H1 (cell line): Measurements from ENCODE around the gene NFASC. TPM values are rescaled to one million over a fixed set of nuclear protein-coding genes. Genes with fewer than 3 reads are reported as not detected.
A peak's percentile ranks its signal among the peaks of the same experiment; 100 is the strongest.

ENCODE experiments used
- CTCF ChIA-PET: fragments of 300-600 bp; sonication (Branson Sonifier 250); formaldehyde crosslinking; loops from one replicate; lab custom pipeline; 2021; ENCODE audit not compliant: partially characterized antibody; lab: Charles Lee
- POLR2A ChIA-PET: fragments of 300-600 bp; sonication (Branson Sonifier 250); formaldehyde crosslinking; loops from one replicate; lab custom pipeline; 2021; ENCODE audit warnings: inconsistent platforms; ENCODE audit not compliant: partially characterized antibody; lab: Charles Lee
- DNase-seq, 2 experiments: peaks; one replicate each; pipeline versions ENCODE4 v3.0.0 to v3.0.0-alpha.2; 2010 to 2022; ENCODE audit warnings: low spot score in 2 of 2, low read depth in 1 of 2, mixed read lengths in 1 of 2
- FAIRE-seq: peaks from 2 replicates; lab custom pipeline; 2011; peaks lifted over from hg19 to GRCh38; lab: Jason Lieb, UNC
- H2AFZ ChIP-seq: 2 replicates; pipeline ENCODE4 v1.8.1; 2012; ENCODE audit warnings: low read length, inconsistent platforms
- H2AK5ac ChIP-seq: 2 replicates; pipeline ENCODE4 v1.6.1; 2013; ENCODE audit warnings: low read depth, low read length
- H2BK120ac ChIP-seq: replicated peaks from 2 replicates; pipeline ENCODE3; 2013; ENCODE audit warnings: low read depth, low read length, inconsistent platforms
- H2BK12ac ChIP-seq: 2 replicates; pipeline ENCODE4 v1.6.1; 2013; ENCODE audit warnings: low read depth, low read length
- H2BK15ac ChIP-seq: 2 replicates; pipeline ENCODE4 v1.6.1; 2013; ENCODE audit warnings: low read length
- H2BK20ac ChIP-seq: 2 replicates; pipeline ENCODE4 v1.6.1; 2013; ENCODE audit warnings: low read length
- H2BK5ac ChIP-seq: 2 replicates; pipeline ENCODE4 v1.6.1; 2013; ENCODE audit warnings: low read depth, low read length
- H3K14ac ChIP-seq: 2 replicates; pipeline ENCODE4 v1.6.1; 2013; ENCODE audit warnings: inconsistent platforms; ENCODE audit not compliant: insufficient read length
- H3K18ac ChIP-seq: 2 replicates; pipeline ENCODE4 v1.6.1; 2013; ENCODE audit warnings: low read length; ENCODE audit errors: extremely low read depth
- H3K23ac ChIP-seq: 2 replicates; pipeline ENCODE4 v1.6.1; 2013; ENCODE audit warnings: inconsistent platforms; ENCODE audit not compliant: insufficient read length
- H3K23me2 ChIP-seq: 2 replicates; pipeline ENCODE4 v1.6.1; 2013; ENCODE audit warnings: low read depth, low read length
- H3K27ac ChIP-seq: 2 replicates; pipeline ENCODE4 v1.6.1; 2011; ENCODE audit warnings: low read depth, low read length, inconsistent platforms
- H3K27me3 ChIP-seq, 4 experiments: replicated peaks in 1 of 4; 1 replicate in 1 of 4; 2 replicates in 3 of 4; pipeline versions ENCODE4 v1.6.1 to v1.8.1; 2011 to 2013; ENCODE audit warnings: low read length in 3 of 4, mild to moderate bottlenecking in 3 of 4, inconsistent platforms in 2 of 4, mixed read lengths in 2 of 4, moderate library complexity in 1 of 4; ENCODE audit not compliant: control insufficient read depth in 3 of 4, insufficient read depth in 3 of 4; ENCODE audit errors: extremely low read depth in 1 of 4
- H3K36me3 ChIP-seq, 4 experiments: 2 replicates each; pipeline versions ENCODE4 v1.6.1 to v1.8.1; 2011 to 2013; ENCODE audit warnings: mild to moderate bottlenecking in 4 of 4, low read length in 3 of 4, moderate library complexity in 2 of 4, control low read depth in 1 of 4, inconsistent platforms in 1 of 4; ENCODE audit not compliant: insufficient read depth in 4 of 4, control insufficient read depth in 2 of 4
- H3K4ac ChIP-seq: replicated peaks from 2 replicates; pipeline ENCODE3; 2013; ENCODE audit warnings: low read length, low read depth, mixed read lengths, inconsistent platforms; ENCODE audit not compliant: insufficient read length
- H3K4me1 ChIP-seq, 4 experiments: replicated peaks in 1 of 4; 1 replicate in 1 of 4; 2 replicates in 3 of 4; pipeline versions ENCODE4 v1.6.1 to v1.8.1; 2011 to 2013; ENCODE audit warnings: low read length in 3 of 4, inconsistent platforms in 2 of 4, mixed read lengths in 1 of 4; ENCODE audit not compliant: insufficient read depth in 4 of 4, control insufficient read depth in 3 of 4
- H3K4me2 ChIP-seq, 2 experiments: 2 replicates each; pipeline versions ENCODE4 v1.6.1 to v1.8.1; 2011 to 2013; ENCODE audit warnings: low read depth in 2 of 2, low read length in 2 of 2, control low read depth in 1 of 2, inconsistent platforms in 1 of 2, mild to moderate bottlenecking in 1 of 2; ENCODE audit not compliant: insufficient read depth in 1 of 2
- H3K4me3 ChIP-seq, 4 experiments: fragments of 200-600, 300-600 bp in 1 of 4; sonication (generic), shearing (Covaris generic), sonication (Bioruptor Twin) in 1 of 4; 2 replicates each; pipeline versions ENCODE4 v1.5.1 to v1.8.1; 2011 to 2016; ENCODE audit warnings: low read length in 4 of 4, low read depth in 3 of 4, control low read depth in 2 of 4, inconsistent platforms in 2 of 4, mild to moderate bottlenecking in 2 of 4, mixed read lengths in 1 of 4, moderate library complexity in 1 of 4; ENCODE audit not compliant: insufficient read depth in 2 of 4; ENCODE audit errors: extremely low read depth in 1 of 4
- H3K56ac ChIP-seq: replicated peaks from 2 replicates; pipeline ENCODE3; 2013; ENCODE audit warnings: low read depth, mild to moderate bottlenecking, mixed read lengths, low read length, inconsistent platforms; ENCODE audit not compliant: insufficient read length
- H3K79me1 ChIP-seq: 2 replicates; pipeline ENCODE4 v1.6.1; 2013; ENCODE audit warnings: low read depth, low read length, control low read depth
- H3K79me2 ChIP-seq, 2 experiments: 2 replicates each; pipeline versions ENCODE4 v1.6.1 to v1.8.1; 2012 to 2013; ENCODE audit warnings: low read length in 2 of 2, mild to moderate bottlenecking in 2 of 2, inconsistent platforms in 1 of 2; ENCODE audit not compliant: insufficient read depth in 2 of 2, control insufficient read depth in 1 of 2
- H3K9ac ChIP-seq, 4 experiments: replicated peaks in 1 of 4; 1 replicate in 1 of 4; 2 replicates in 3 of 4; pipeline versions ENCODE4 v1.6.1 to v1.8.1; 2011 to 2013; ENCODE audit warnings: low read depth in 3 of 4, low read length in 3 of 4, control low read depth in 2 of 4, mild to moderate bottlenecking in 2 of 4, moderate library complexity in 2 of 4, inconsistent platforms in 1 of 4; ENCODE audit errors: extremely low read depth in 1 of 4
- H3K9me3 ChIP-seq, 2 experiments: 2 replicates each; pipeline versions ENCODE4 v1.6.1 to v1.8.1; 2012 to 2013; ENCODE audit warnings: mild to moderate bottlenecking in 2 of 2, moderate library complexity in 2 of 2, control low read depth in 1 of 2, inconsistent platforms in 1 of 2, low read depth in 1 of 2, low read length in 1 of 2, mixed read lengths in 1 of 2; ENCODE audit not compliant: insufficient read depth in 2 of 2
- H4K20me1 ChIP-seq, 2 experiments: replicated peaks in 1 of 2; 2 replicates each; pipeline versions ENCODE3 to v1.8.1; 2011 to 2013; ENCODE audit warnings: inconsistent platforms in 2 of 2, low read length in 2 of 2, mild to moderate bottlenecking in 1 of 2; ENCODE audit not compliant: insufficient read depth in 2 of 2, control insufficient read depth in 1 of 2
- H4K5ac ChIP-seq: 2 replicates; pipeline ENCODE4 v1.6.1; 2013; ENCODE audit warnings: low read length, low read depth, mixed read lengths, inconsistent platforms; ENCODE audit not compliant: insufficient read length
- H4K8ac ChIP-seq: 2 replicates; pipeline ENCODE4 v1.8.0; 2013; ENCODE audit warnings: mild to moderate bottlenecking, moderate library complexity, low read length, inconsistent platforms; ENCODE audit not compliant: insufficient read depth; ENCODE audit errors: extremely low read depth
- H4K91ac ChIP-seq: replicated peaks from 2 replicates; pipeline ENCODE3; 2013; ENCODE audit warnings: low read length, mixed read lengths, inconsistent platforms; ENCODE audit not compliant: insufficient read length
- MAFK ChIP-seq: IDR thresholded peaks from 2 replicates; pipeline ENCODE4 v1.6.1; 2012; ENCODE audit warnings: low read depth, mild to moderate bottlenecking, improper control_type of control experiment, low read length
- MAX ChIP-seq: IDR thresholded peaks from 2 replicates; pipeline ENCODE4 v1.6.1; 2012; ENCODE audit warnings: inconsistent platforms
- SIX5 ChIP-seq: IDR thresholded peaks from 2 replicates; pipeline ENCODE4 v1.6.1; 2011; ENCODE audit warnings: mild to moderate bottlenecking, low read depth, low read length
- WGBS, 2 experiments: shearing (Covaris generic) in 1 of 2; methylation state at CpG; one replicate each; pipeline versions ENCODE4 v1.1.6 to v1.1.7; 2013 to 2015; ENCODE audit warnings: low lambda C conversion rate in 2 of 2, mixed read lengths in 2 of 2, inconsistent platforms in 1 of 2, low coverage in 1 of 2, missing lambda C conversion rate in 1 of 2; ENCODE audit not compliant: insufficient replicate concordance in 2 of 2, insufficient coverage in 1 of 2, insufficient read length in 1 of 2; ENCODE audit errors: extremely low coverage in 1 of 2, missing lambda C conversion rate in 1 of 2; 5-methylcytosine and 5-hydroxymethylcytosine counted together
- polyA plus RNA-seq, 7 experiments: library from polyadenylated mRNA; depleted of rRNA in 3 of 7; stranded (reverse) in 5 of 7; unstranded in 2 of 7; fragments of >200 nt in 5 of 7; fragments of 200-250 nt in 2 of 7; gene quantifications; 1 replicate in 5 of 7; 2 replicates in 1 of 7; 4 replicates in 1 of 7; pipeline versions ENCODE4 v1.2.1 to v1.2.3, GENCODE V29; 2011 to 2013; ENCODE audit warnings: missing spikeins in 2 of 7, mixed read lengths in 2 of 7
- total RNA-seq: library from RNA; stranded (reverse); fragmentation: NEBNext Ultra II Directional; extraction: Animal tissue kit (Norgen Biotek cat#: 25700); gene quantifications from 2 replicates; pipeline ENCODE4 v1.2.1, GENCODE V29; 2021

NFASC gene
- total and polyA plus RNA-seq, 2 of the 8 experiments (the other 6 are each of a cell fraction or from before 2014, with no cell fraction given): 5.0 to 15.2 TPM

GRCh38 chr1:204885288-204885711 lies 14.6 kb downstream of the NFASC start:
- H3K23ac ChIP-seq: no peak overlapping the region
- no peak overlapping the region for H3K27ac ChIP-seq
- H3K4me2 ChIP-seq: no peak overlapping the region
- H4K20me1 ChIP-seq: no peaks in the 10 kb centered on the region
- DNase-seq (peak in 1 of 2 experiments; percentile 27), FAIRE-seq (no peak)
- H4K8ac ChIP-seq: no peak overlapping the region
- H3K18ac ChIP-seq: no peak overlapping the region
- no peak overlapping the region for H2AFZ ChIP-seq
- no peak overlapping the region for H2BK12ac ChIP-seq
- no peak overlapping the region for H2BK5ac ChIP-seq
- H3K9me3 ChIP-seq: no peaks in the 10 kb centered on the region
- no peak overlapping the region for H3K4ac ChIP-seq
- H3K79me2 ChIP-seq: no peaks in the 10 kb centered on the region
- no peaks in the 10 kb centered on the region for H3K36me3 ChIP-seq
- H3K4me3 ChIP-seq: no peak overlapping the region
- no peak overlapping the region for H2BK120ac ChIP-seq
- no peak overlapping the region for H4K91ac ChIP-seq
- no peak overlapping the region for H4K5ac ChIP-seq
- H2BK20ac ChIP-seq: no peak overlapping the region
- POLR2A ChIA-PET: no interaction called here
- no peak overlapping the region for H3K56ac ChIP-seq
- CTCF ChIA-PET: interaction anchor here (0.7 to 0.9 kb wide), 2 partner anchors 43 to 78 kb away, joined by 3 read pairs; no protein-coding TSS in a partner anchor
- H2AK5ac ChIP-seq: no peak overlapping the region
- no peak overlapping the region for H3K14ac ChIP-seq
- peaks cover 0 to 7% (median 1%) of the 10 kb centered on the region in 4 experiments; a peak in 1 of 7 replicates for H3K4me1 ChIP-seq
- 82% methylated on average over 4 of the region's 4 CpGs; no CpG with 5 or more reads in 1 of the 2 experiments for WGBS, 2 experiments
- no peaks in the 10 kb centered on the region for H3K79me1 ChIP-seq
- H3K23me2 ChIP-seq: no peaks in the 10 kb centered on the region
- H2BK15ac ChIP-seq: no peak overlapping the region
- no peak for TF ChIP-seq SIX5
- no peak for TF ChIP-seq MAX
- TF ChIP-seq MAFK: no peak
- no peak overlapping the region for H3K9ac ChIP-seq
- no peaks in the 10 kb centered on the region for H3K27me3 ChIP-seq
